Astrocyte (in vitro differentiated cells and primary cell): ENCODE results near the gene SP7. TPM values are rescaled to one million over a fixed set of nuclear protein-coding genes. Genes with fewer than 3 reads are reported as not detected.

Experiments
- DNase-seq: peaks from one replicate; pipeline ENCODE4 v3.0.0-alpha.2; 2010; ENCODE audit warnings: low read depth
- FAIRE-seq: peaks from 2 replicates; lab custom pipeline; 2011; peaks lifted over from hg19 to GRCh38; lab: Jason Lieb, UNC
- H2AFZ ChIP-seq: 2 replicates; pipeline ENCODE4 v1.6.0; 2012; ENCODE audit warnings: low read depth, low read length, inconsistent platforms
- H3K27ac ChIP-seq: 2 replicates; pipeline ENCODE4 v1.5.1; 2011; ENCODE audit warnings: low read depth, low read length, inconsistent platforms
- H3K27me3 ChIP-seq: 2 replicates; pipeline ENCODE4 v1.6.0; 2011; ENCODE audit warnings: low read length, inconsistent platforms; ENCODE audit not compliant: insufficient read depth
- H3K36me3 ChIP-seq: 2 replicates; pipeline ENCODE4 v1.5.1; 2011; ENCODE audit warnings: low read length, inconsistent platforms; ENCODE audit not compliant: insufficient read depth
- H3K4me1 ChIP-seq: 2 replicates; pipeline ENCODE4 v1.5.1; 2011; ENCODE audit warnings: low read length, inconsistent platforms; ENCODE audit not compliant: insufficient read depth
- H3K4me2 ChIP-seq: 2 replicates; pipeline ENCODE4 v1.6.0; 2012; ENCODE audit warnings: low read length, inconsistent platforms
- H3K4me3 ChIP-seq: 2 replicates; pipeline ENCODE4 v1.5.1; 2011; ENCODE audit warnings: low read depth, mild to moderate bottlenecking, low read length, inconsistent platforms; ENCODE audit not compliant: insufficient read depth
- H3K79me2 ChIP-seq: 2 replicates; pipeline ENCODE4 v1.6.0; 2012; ENCODE audit warnings: mild to moderate bottlenecking, low read length, inconsistent platforms; ENCODE audit not compliant: insufficient read depth
- H3K9ac ChIP-seq: 2 replicates; pipeline ENCODE4 v1.6.0; 2012; ENCODE audit warnings: mild to moderate bottlenecking, low read length, inconsistent platforms
- H3K9me3 ChIP-seq: 2 replicates; pipeline ENCODE4 v1.5.1; 2012; ENCODE audit warnings: low read depth, mild to moderate bottlenecking, low read length, inconsistent platforms; ENCODE audit not compliant: insufficient read depth
- H4K20me1 ChIP-seq: 2 replicates; pipeline ENCODE4 v1.6.0; 2012; ENCODE audit warnings: low read length, inconsistent platforms; ENCODE audit not compliant: insufficient read depth
- H3K27ac Mint-ChIP-seq: one replicate; pipeline ENCODE4 v1.8.0; 2021; ENCODE audit warnings: mild to moderate bottlenecking, mixed read lengths; ENCODE audit not compliant: unreplicated experiment
- H3K27me3 Mint-ChIP-seq: one replicate; pipeline ENCODE4 v1.8.0; 2021; ENCODE audit warnings: low read depth, mixed read lengths; ENCODE audit not compliant: unreplicated experiment
- H3K36me3 Mint-ChIP-seq: one replicate; pipeline ENCODE4 v1.8.0; 2021; ENCODE audit warnings: low read depth, mixed read lengths; ENCODE audit not compliant: unreplicated experiment
- H3K4me1 Mint-ChIP-seq: one replicate; pipeline ENCODE4 v1.8.0; 2021; ENCODE audit warnings: low read depth, mixed read lengths; ENCODE audit not compliant: unreplicated experiment
- H3K4me3 Mint-ChIP-seq: one replicate; pipeline ENCODE4 v1.8.0; 2021; ENCODE audit warnings: mild to moderate bottlenecking, moderate library complexity, mixed read lengths; ENCODE audit not compliant: unreplicated experiment
- H3K9me3 Mint-ChIP-seq: one replicate; pipeline ENCODE4 v1.8.0; 2021; ENCODE audit warnings: mild to moderate bottlenecking, mixed read lengths; ENCODE audit not compliant: unreplicated experiment
- EZH2 ChIP-seq: IDR thresholded peaks from 2 replicates; pipeline ENCODE4 v1.6.1; 2012; ENCODE audit warnings: mild to moderate bottlenecking, low read length, inconsistent platforms; ENCODE audit not compliant: insufficient read depth
- total RNA-seq: library from RNA; stranded (reverse); gene quantifications from 2 replicates; pipeline ENCODE4 v1.2.1, GENCODE V29; 2021
- TF ChIP-seq, protein P1 (sequence below): IDR thresholded peaks from 2 replicates; pipeline ENCODE4 v1.5.1; 2011; ENCODE audit warnings: low read depth, mild to moderate bottlenecking, inconsistent platforms, low read length, moderate library complexity; ENCODE audit not compliant: insufficient read depth

The SP7 gene
- total RNA-seq, 1 donor from 2014 or later = not detected

GRCh38 chr12:53343969-53344368 lies 7.8 kb upstream of the SP7 start:
- H3K27ac Mint-ChIP-seq = peak overlapping the region; percentile 84
- Histone ChIP-seq H2AFZ (no peak overlapping the region), H3K4me1 (peaks cover 15% of the 10 kb centered on the region), H3K27me3 (peaks cover 7% of the 10 kb centered on the region), H3K9me3 (no peaks in the 10 kb centered on the region), H3K9ac (no peak overlapping the region), H4K20me1 (no peaks in the 10 kb centered on the region), H3K4me2 (peak overlapping the region; percentile 91), H3K36me3 (no peaks in the 10 kb centered on the region), H3K79me2 (no peaks in the 10 kb centered on the region), H3K4me3 (no peak overlapping the region), H3K27ac (no peak overlapping the region)
- TF ChIP-seq, protein P1, sequence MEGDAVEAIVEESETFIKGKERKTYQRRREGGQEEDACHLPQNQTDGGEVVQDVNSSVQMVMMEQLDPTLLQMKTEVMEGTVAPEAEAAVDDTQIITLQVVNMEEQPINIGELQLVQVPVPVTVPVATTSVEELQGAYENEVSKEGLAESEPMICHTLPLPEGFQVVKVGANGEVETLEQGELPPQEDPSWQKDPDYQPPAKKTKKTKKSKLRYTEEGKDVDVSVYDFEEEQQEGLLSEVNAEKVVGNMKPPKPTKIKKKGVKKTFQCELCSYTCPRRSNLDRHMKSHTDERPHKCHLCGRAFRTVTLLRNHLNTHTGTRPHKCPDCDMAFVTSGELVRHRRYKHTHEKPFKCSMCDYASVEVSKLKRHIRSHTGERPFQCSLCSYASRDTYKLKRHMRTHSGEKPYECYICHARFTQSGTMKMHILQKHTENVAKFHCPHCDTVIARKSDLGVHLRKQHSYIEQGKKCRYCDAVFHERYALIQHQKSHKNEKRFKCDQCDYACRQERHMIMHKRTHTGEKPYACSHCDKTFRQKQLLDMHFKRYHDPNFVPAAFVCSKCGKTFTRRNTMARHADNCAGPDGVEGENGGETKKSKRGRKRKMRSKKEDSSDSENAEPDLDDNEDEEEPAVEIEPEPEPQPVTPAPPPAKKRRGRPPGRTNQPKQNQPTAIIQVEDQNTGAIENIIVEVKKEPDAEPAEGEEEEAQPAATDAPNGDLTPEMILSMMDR = no peak
- TF ChIP-seq EZH2 = no peak
- peaks cover 27% of the 10 kb centered on the region for H3K27me3 Mint-ChIP-seq
- no peaks in the 10 kb centered on the region for H3K36me3 Mint-ChIP-seq
- peaks cover 9% of the 10 kb centered on the region for H3K4me1 Mint-ChIP-seq
- FAIRE-seq (no peak), DNase-seq (no peak)
- H3K9me3 Mint-ChIP-seq = peaks cover 6% of the 10 kb centered on the region
- H3K4me3 Mint-ChIP-seq = peak overlapping the region; percentile 67

GRCh38 chr12:53343449-53343848 lies 7.3 kb upstream of the SP7 start:
- Histone ChIP-seq H3K4me2 (no peak overlapping the region), H3K36me3 (no peaks in the 10 kb centered on the region), H2AFZ (no peak overlapping the region), H3K79me2 (no peaks in the 10 kb centered on the region), H3K4me1 (peaks cover 15% of the 10 kb centered on the region), H3K27ac (no peak overlapping the region), H3K4me3 (no peak overlapping the region), H3K9ac (no peak overlapping the region), H3K9me3 (no peaks in the 10 kb centered on the region), H4K20me1 (no peaks in the 10 kb centered on the region), H3K27me3 (peaks cover 12% of the 10 kb centered on the region)
- H3K9me3 Mint-ChIP-seq = peaks cover 6% of the 10 kb centered on the region
- no peak for DNase-seq
- peaks cover 28% of the 10 kb centered on the region for H3K27me3 Mint-ChIP-seq
- no peak for TF ChIP-seq EZH2
- TF ChIP-seq, protein P1 = no peak
- H3K4me3 Mint-ChIP-seq = no peak overlapping the region
- FAIRE-seq = no peak
- H3K4me1 Mint-ChIP-seq = peaks cover 9% of the 10 kb centered on the region
- no peaks in the 10 kb centered on the region for H3K36me3 Mint-ChIP-seq
- no peak overlapping the region for H3K27ac Mint-ChIP-seq

DNA sequence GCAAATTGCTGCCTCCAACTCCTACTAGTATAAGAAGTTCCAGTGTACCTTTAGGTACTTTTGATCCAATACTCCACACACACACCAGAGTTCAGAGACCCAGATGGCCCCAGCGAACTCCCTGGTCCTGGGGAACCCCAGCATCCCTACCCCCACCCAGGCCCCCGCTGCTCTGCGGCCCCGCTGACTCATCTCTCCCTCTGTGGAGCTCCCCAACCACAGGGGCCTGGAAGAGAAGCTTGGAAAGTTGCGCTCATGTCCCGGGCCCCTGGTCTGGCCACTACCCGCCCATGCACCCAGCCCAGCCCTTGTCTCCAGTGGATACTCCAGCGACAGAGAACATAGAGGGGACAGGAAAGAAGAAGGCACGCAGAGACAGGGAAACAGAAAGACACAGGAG lies 4.2 kb upstream of the SP7 start:
- H2AFZ ChIP-seq = no peak overlapping the region

More for the DNA sequence above, 4.2 kb upstream of the SP7 start:
- Histone ChIP-seq H3K4me1 (peaks cover 8% of the 10 kb centered on the region), H3K4me2 (no peak overlapping the region), H3K36me3 (no peaks in the 10 kb centered on the region), H3K79me2 (no peaks in the 10 kb centered on the region), H3K9ac (no peak overlapping the region), H3K27me3 (peaks cover 34% of the 10 kb centered on the region), H3K27ac (no peak overlapping the region), H4K20me1 (no peaks in the 10 kb centered on the region), H3K4me3 (no peak overlapping the region), H3K9me3 (no peaks in the 10 kb centered on the region)
- DNase-seq (no peak), FAIRE-seq (no peak)
- Mint-ChIP-seq H3K4me3 (no peak overlapping the region), H3K27ac (no peak overlapping the region), H3K4me1 (peaks cover 12% of the 10 kb centered on the region), H3K27me3 (peaks cover 54% of the 10 kb centered on the region), H3K36me3 (no peaks in the 10 kb centered on the region), H3K9me3 (peaks cover 6% of the 10 kb centered on the region)
- TF ChIP-seq, protein P1 = no peak
- TF ChIP-seq EZH2 = no peak
